Neuronal stem cell (in vitro differentiated cells): ENCODE data around the gene APOBEC3F.
"Not testable (repeated sequence)": the region's sequence is repeated elsewhere in the genome, so short reads cannot be mapped to it uniquely, and the experiment has no call there.

ENCODE experiments used
- DNase-seq: peaks from one replicate; pipeline ENCODE4 v3.0.0-alpha.2; 2013; ENCODE audit warnings: low spot score
- H2AFZ ChIP-seq: one replicate; pipeline ENCODE4 v1.6.1; 2013; ENCODE audit warnings: mild to moderate bottlenecking, low read length, inconsistent platforms
- H2AK5ac ChIP-seq: 2 replicates; pipeline ENCODE4 v1.6.1; 2013; ENCODE audit warnings: low read depth, mild to moderate bottlenecking, inconsistent platforms, low read length, moderate library complexity, mixed read lengths
- H2BK120ac ChIP-seq: 2 replicates; pipeline ENCODE4 v1.6.1; 2013; ENCODE audit warnings: low read depth, mild to moderate bottlenecking, inconsistent platforms, low read length, moderate library complexity, mixed read lengths
- H2BK12ac ChIP-seq: one replicate; pipeline ENCODE4 v1.6.1; 2013; ENCODE audit warnings: low read length, inconsistent platforms
- H2BK15ac ChIP-seq: 2 replicates; pipeline ENCODE4 v1.6.1; 2013; ENCODE audit warnings: mild to moderate bottlenecking, low read length, inconsistent platforms, mixed read lengths
- H2BK5ac ChIP-seq: one replicate; pipeline ENCODE4 v1.6.1; 2013; ENCODE audit warnings: inconsistent platforms, mild to moderate bottlenecking, low read length, moderate library complexity
- H3K14ac ChIP-seq: one replicate; pipeline ENCODE4 v1.6.1; 2013; ENCODE audit warnings: low read length, inconsistent platforms
- H3K18ac ChIP-seq: 2 replicates; pipeline ENCODE4 v1.6.1; 2013; ENCODE audit warnings: low read length, inconsistent platforms
- H3K23ac ChIP-seq: 2 replicates; pipeline ENCODE4 v1.6.1; 2013; ENCODE audit warnings: low read depth, mild to moderate bottlenecking, mixed read lengths, low read length, inconsistent platforms; ENCODE audit not compliant: poor library complexity
- H3K27ac ChIP-seq: replicated peaks from 3 replicates; pipeline ENCODE4 v1.5.1; 2013; ENCODE audit warnings: low read length, inconsistent platforms
- H3K27me3 ChIP-seq, 3 experiments: 2 replicates each; pipeline ENCODE4 v1.6.1; 2013; ENCODE audit warnings: low read length in 3 of 3, mild to moderate bottlenecking in 2 of 3, inconsistent platforms in 1 of 3, low read depth in 1 of 3, mixed read lengths in 1 of 3, moderate library complexity in 1 of 3; ENCODE audit not compliant: control insufficient read depth in 3 of 3, insufficient read depth in 3 of 3
- H3K36me3 ChIP-seq, 2 donors: replicated peaks in 1 of 2; 2 replicates each; pipeline ENCODE4 v1.6.1; 2013; ENCODE audit warnings: low read length in 2 of 2; ENCODE audit not compliant: control insufficient read depth in 2 of 2, insufficient read depth in 2 of 2
- H3K4ac ChIP-seq: 2 replicates; pipeline ENCODE4 v1.6.1; 2013; ENCODE audit warnings: inconsistent platforms, mild to moderate bottlenecking, low read length, moderate library complexity
- H3K4me1 ChIP-seq, 2 donors: 1 replicate in 1 of 2; 2 replicates in 1 of 2; pipeline ENCODE4 v1.6.1; 2013; ENCODE audit warnings: low read length in 2 of 2, low read depth in 1 of 2; ENCODE audit not compliant: control insufficient read depth in 2 of 2, insufficient read depth in 1 of 2
- H3K4me2 ChIP-seq: one replicate; pipeline ENCODE4 v1.6.1; 2013; ENCODE audit warnings: mild to moderate bottlenecking, low read length, inconsistent platforms; ENCODE audit not compliant: insufficient read depth, poor library complexity, severe bottlenecking
- H3K4me3 ChIP-seq, 2 donors: 2 replicates each; pipeline ENCODE4 v1.5.1; 2013; ENCODE audit warnings: low read length in 2 of 2, mild to moderate bottlenecking in 2 of 2, inconsistent platforms in 1 of 2, moderate library complexity in 1 of 2
- H3K79me1 ChIP-seq: one replicate; pipeline ENCODE4 v1.6.1; 2013; ENCODE audit warnings: low read depth, mild to moderate bottlenecking, inconsistent platforms, low read length, moderate library complexity
- H3K9ac ChIP-seq: one replicate; pipeline ENCODE4 v1.6.1; 2013; ENCODE audit warnings: mild to moderate bottlenecking, low read depth, low read length, inconsistent platforms; ENCODE audit not compliant: poor library complexity
- H3K9me3 ChIP-seq, 2 donors: replicated peaks in 1 of 2; 2 replicates each; pipeline versions ENCODE3 to v1.6.1; 2013; ENCODE audit warnings: low read length in 2 of 2, mild to moderate bottlenecking in 2 of 2, inconsistent platforms in 1 of 2, low read depth in 1 of 2, mixed read lengths in 1 of 2, moderate library complexity in 1 of 2; ENCODE audit not compliant: control insufficient read depth in 2 of 2, insufficient read depth in 1 of 2
- H4K8ac ChIP-seq: one replicate; pipeline ENCODE4 v1.6.1; 2013; ENCODE audit warnings: low read depth, mild to moderate bottlenecking, inconsistent platforms, low read length, moderate library complexity
- H4K91ac ChIP-seq: one replicate; pipeline ENCODE4 v1.6.1; 2013; ENCODE audit warnings: low read length, low read depth, mild to moderate bottlenecking, inconsistent platforms; ENCODE audit not compliant: poor library complexity
- WGBS, 2 donors: extraction: QIAGEN DNeasy Blood & Tissue Kit; methylation state at CpG; one replicate each; pipeline ENCODE4 v1.1.7; 2013; ENCODE audit warnings: missing lambda C conversion rate in 2 of 2, mixed read lengths in 1 of 2; ENCODE audit not compliant: insufficient read length in 2 of 2, insufficient replicate concordance in 1 of 2; ENCODE audit errors: extremely low coverage in 2 of 2; 5-methylcytosine and 5-hydroxymethylcytosine counted together

Gene APOBEC3F

GRCh38 chr22:39014723-39015121 lies 25.9 kb upstream of the APOBEC3F start:
- H3K27me3 ChIP-seq, H3K9ac ChIP-seq, H3K9me3 ChIP-seq, H2AK5ac ChIP-seq, H2BK5ac ChIP-seq, H3K27ac ChIP-seq, H4K91ac ChIP-seq, H2BK12ac ChIP-seq, H3K4ac ChIP-seq, H4K8ac ChIP-seq, H3K79me1 ChIP-seq, H3K36me3 ChIP-seq, DNase-seq: not testable (repeated sequence)
- Histone ChIP-seq H2AFZ (peak overlapping the region; percentile 87), H3K4me1 (peaks cover 20 to 21% of the 10 kb centered on the region in 2 donors), H3K14ac (peak overlapping the region; percentile 75), H3K18ac (peak overlapping the region; percentile 96), H2BK120ac (peak overlapping the region; percentile 47), H3K23ac (peak overlapping the region; percentile 85), H2BK15ac (peak overlapping the region; percentile 97), H3K4me3 (peak overlapping the region in 1 of 2 donors; percentile 54), H3K4me2 (peak overlapping the region; percentile 49)
- WGBS, 2 donors: no CpG with 5 or more reads among the region's 6 CpGs

- no peaks in the 10 kb centered on the region for H3K9me3 ChIP-seq
- no peaks in the 10 kb centered on the region for H3K27me3 ChIP-seq
- H2AK5ac ChIP-seq: peak overlapping the region; percentile 37
- H3K36me3 ChIP-seq: no peaks in the 10 kb centered on the region
- H3K4me3 ChIP-seq: no peak overlapping the region
- no peak overlapping the region for H3K9ac ChIP-seq
- WGBS, 2 donors: no CpG with 5 or more reads among the region's 13 CpGs
- H3K23ac ChIP-seq: peak overlapping the region; percentile 73
- no peak overlapping the region for H3K4ac ChIP-seq
- H3K14ac ChIP-seq: no peak overlapping the region
- no peak overlapping the region for H2BK15ac ChIP-seq
- no peak overlapping the region for H3K4me2 ChIP-seq
- H2AFZ ChIP-seq: no peak overlapping the region
- H3K27ac ChIP-seq: no peak overlapping the region
- H4K8ac ChIP-seq: no peak overlapping the region
- no peaks in the 10 kb centered on the region for H3K79me1 ChIP-seq
- H4K91ac ChIP-seq: no peak overlapping the region
- H2BK5ac ChIP-seq: no peak overlapping the region
- peaks cover 25 to 29% of the 10 kb centered on the region in 2 donors for H3K4me1 ChIP-seq
- no peak overlapping the region for H2BK120ac ChIP-seq
- no peak for DNase-seq
- H3K18ac ChIP-seq: peak overlapping the region; percentile 57
- no peak overlapping the region for H2BK12ac ChIP-seq
These were observed 24.1 kb upstream of the APOBEC3F start for GRCh38 chr22:39016592-39016991.

GRCh38 chr22:39017596-39018365 lies 22.9 kb upstream of the APOBEC3F start:
- H3K4me3 ChIP-seq: no peak overlapping the region
- no peaks in the 10 kb centered on the region for H3K79me1 ChIP-seq
- no peak overlapping the region for H2BK5ac ChIP-seq
- WGBS, 2 donors: no CpG with 5 or more reads among the region's 18 CpGs
- no peak overlapping the region for H2BK120ac ChIP-seq
- H2BK12ac ChIP-seq: peak overlapping the region; percentile 46
- H3K4me1 ChIP-seq: peaks cover 26 to 36% of the 10 kb centered on the region in 2 donors
- no peak overlapping the region for H4K91ac ChIP-seq
- no peaks in the 10 kb centered on the region for H3K27me3 ChIP-seq
- H3K4me2 ChIP-seq: no peak overlapping the region
- no peaks in the 10 kb centered on the region for H3K36me3 ChIP-seq
- H3K9me3 ChIP-seq: no peaks in the 10 kb centered on the region
- H4K8ac ChIP-seq: no peak overlapping the region
- H3K27ac ChIP-seq: no peak overlapping the region
- peak overlapping the region; percentile 48 for H3K23ac ChIP-seq
- no peak overlapping the region for H2AFZ ChIP-seq
- no peak for DNase-seq
- H3K9ac ChIP-seq: no peak overlapping the region
- H3K18ac ChIP-seq: peak overlapping the region; percentile 67
- H3K14ac ChIP-seq: no peak overlapping the region
- no peak overlapping the region for H3K4ac ChIP-seq
- peak overlapping the region; percentile 85 for H2AK5ac ChIP-seq
- H2BK15ac ChIP-seq: no peak overlapping the region

- H3K4me3 ChIP-seq: not testable (repeated sequence)
- peak overlapping the region; percentile 16 for H2BK12ac ChIP-seq
- WGBS, 2 donors: no CpG with 5 or more reads among the region's 15 CpGs
These were observed 20.5 kb upstream of the APOBEC3F start for GRCh38 chr22:39020021-39020651.

More at GRCh38 chr22:39020021-39020651, 20.5 kb upstream of the APOBEC3F start:
- DNase-seq, H3K79me1 ChIP-seq, H2BK15ac ChIP-seq, H3K36me3 ChIP-seq, H3K4ac ChIP-seq, H2BK120ac ChIP-seq, H2AK5ac ChIP-seq, H3K14ac ChIP-seq, H4K91ac ChIP-seq, H3K9ac ChIP-seq, H3K27ac ChIP-seq, H3K9me3 ChIP-seq, H3K23ac ChIP-seq, H3K27me3 ChIP-seq: not testable (repeated sequence)
- peak overlapping the region; percentile 29 for H2BK5ac ChIP-seq
- peak overlapping the region; percentile 90 for H3K18ac ChIP-seq
- H4K8ac ChIP-seq: peak overlapping the region; percentile 3
- peak overlapping the region; percentile 79 for H2AFZ ChIP-seq
- H3K4me2 ChIP-seq: peak overlapping the region; percentile 33
- peaks cover 10 to 18% of the 10 kb centered on the region in 2 donors for H3K4me1 ChIP-seq
